ENCODE data around the gene EEA1. TPM values are rescaled to one million over a fixed set of nuclear protein-coding genes. Genes with fewer than 3 reads are reported as not detected.

Gene EEA1
- total RNA-seq, 4 donors from 2014 or later = 13.2 to 78.4 (median 25.3) TPM

GRCh38 chr12:92900941-92901340 lies 28.2 kb downstream of the EEA1 start:
- Histone ChIP-seq H3K27me3 (no peaks in the 10 kb centered on the region), H3K27ac (no peak overlapping the region), H3K9me3 (no peaks in the 10 kb centered on the region), H3K36me3 (no peaks in the 10 kb centered on the region), H3K4me3 (no peak overlapping the region), H3K4me1 (peaks cover 0 to 5% (median 0%) of the 10 kb centered on the region in 4 donors)
- no peak for DNase-seq
- TF ChIP-seq POLR2A (IDR thresholded peaks at IDR 0.05) = no peak
- TF ChIP-seq, protein P1, sequence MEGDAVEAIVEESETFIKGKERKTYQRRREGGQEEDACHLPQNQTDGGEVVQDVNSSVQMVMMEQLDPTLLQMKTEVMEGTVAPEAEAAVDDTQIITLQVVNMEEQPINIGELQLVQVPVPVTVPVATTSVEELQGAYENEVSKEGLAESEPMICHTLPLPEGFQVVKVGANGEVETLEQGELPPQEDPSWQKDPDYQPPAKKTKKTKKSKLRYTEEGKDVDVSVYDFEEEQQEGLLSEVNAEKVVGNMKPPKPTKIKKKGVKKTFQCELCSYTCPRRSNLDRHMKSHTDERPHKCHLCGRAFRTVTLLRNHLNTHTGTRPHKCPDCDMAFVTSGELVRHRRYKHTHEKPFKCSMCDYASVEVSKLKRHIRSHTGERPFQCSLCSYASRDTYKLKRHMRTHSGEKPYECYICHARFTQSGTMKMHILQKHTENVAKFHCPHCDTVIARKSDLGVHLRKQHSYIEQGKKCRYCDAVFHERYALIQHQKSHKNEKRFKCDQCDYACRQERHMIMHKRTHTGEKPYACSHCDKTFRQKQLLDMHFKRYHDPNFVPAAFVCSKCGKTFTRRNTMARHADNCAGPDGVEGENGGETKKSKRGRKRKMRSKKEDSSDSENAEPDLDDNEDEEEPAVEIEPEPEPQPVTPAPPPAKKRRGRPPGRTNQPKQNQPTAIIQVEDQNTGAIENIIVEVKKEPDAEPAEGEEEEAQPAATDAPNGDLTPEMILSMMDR (IDR thresholded peaks at IDR 0.05) = no peak

- no peaks in the 10 kb centered on the region for H3K36me3 ChIP-seq
- H3K27me3 ChIP-seq = no peaks in the 10 kb centered on the region
- H3K27ac ChIP-seq = peak overlapping the region; percentile 18 to 74 (median 43)
- TF ChIP-seq, protein P1 (IDR thresholded peaks at IDR 0.05) = no peak
- no peak for TF ChIP-seq POLR2A (IDR thresholded peaks at IDR 0.05)
- no peaks in the 10 kb centered on the region for H3K9me3 ChIP-seq
- peaks cover 0 to 5% (median 0%) of the 10 kb centered on the region in 4 donors for H3K4me1 ChIP-seq
- H3K4me3 ChIP-seq = no peak overlapping the region
- peak in 2 of 3 donors; percentile 25 to 75 for DNase-seq
Measured at GRCh38 chr12:92899386-92900001, 29.6 kb downstream of the EEA1 start.

- TF ChIP-seq POLR2A (IDR thresholded peaks at IDR 0.05) = no peak
- TF ChIP-seq, protein P1 (IDR thresholded peaks at IDR 0.05) = no peak
Measured at GRCh38 chr12:92898755-92899154, 30.3 kb downstream of the EEA1 start.

GRCh38 chr12:92897844-92898243 lies 31.3 kb downstream of the EEA1 start:
- H3K27ac ChIP-seq = no peak overlapping the region
- no peaks in the 10 kb centered on the region for H3K27me3 ChIP-seq
- TF ChIP-seq, protein P1 (IDR thresholded peaks at IDR 0.05) = no peak
- TF ChIP-seq POLR2A (IDR thresholded peaks at IDR 0.05) = no peak
- H3K4me3 ChIP-seq = no peak overlapping the region
- no peak for DNase-seq
- H3K36me3 ChIP-seq = no peaks in the 10 kb centered on the region
- no peaks in the 10 kb centered on the region for H3K9me3 ChIP-seq
- peaks cover 0 to 5% (median 0%) of the 10 kb centered on the region in 4 donors for H3K4me1 ChIP-seq

More at GRCh38 chr12:92898755-92899154, 30.3 kb downstream of the EEA1 start:
- H3K27me3 ChIP-seq = no peaks in the 10 kb centered on the region
- peaks cover 0 to 5% (median 0%) of the 10 kb centered on the region in 4 donors for H3K4me1 ChIP-seq
- H3K4me3 ChIP-seq = no peak overlapping the region
- H3K36me3 ChIP-seq = no peaks in the 10 kb centered on the region
- DNase-seq = no peak
- H3K9me3 ChIP-seq = no peaks in the 10 kb centered on the region
- peak overlapping the region in 1 of 4 donors; percentile 74 for H3K27ac ChIP-seq

GRCh38 chr12:92890601-92891106 lies 38.4 kb downstream of the EEA1 start:
- Histone ChIP-seq H3K27me3 (no peaks in the 10 kb centered on the region), H3K4me1 (no peaks in the 10 kb centered on the region), H3K27ac (no peak overlapping the region), H3K4me3 (no peak overlapping the region), H3K9me3 (no peaks in the 10 kb centered on the region), H3K36me3 (peaks cover 0 to 5% (median 0%) of the 10 kb centered on the region in 3 donors)
- no peak for TF ChIP-seq POLR2A (IDR thresholded peaks at IDR 0.05)
- TF ChIP-seq, protein P1 (IDR thresholded peaks at IDR 0.05) = no peak
- DNase-seq = no peak

Data from Peyer's patch (tissue), 4 donors.